OCI-LY1 (cell line): ENCODE data around the gene TGFBRAP1.

ENCODE experiments used
- H2AFZ ChIP-seq: fragments of 200-600 bp; sonication (generic), shearing (Covaris generic); 2 replicates; pipeline ENCODE4 v1.6.0; 2014; ENCODE audit warnings: antibody characterized with exemption, mild to moderate bottlenecking, low read length
- H3F3A ChIP-seq: fragments of 200-600 bp; sonication (generic), shearing (Covaris generic); 2 replicates; pipeline ENCODE4 v1.6.0; 2014; ENCODE audit warnings: mild to moderate bottlenecking, antibody characterized with exemption, low read length, moderate library complexity; ENCODE audit not compliant: insufficient read depth
- H3K27ac ChIP-seq: fragments of 200-600 bp; sonication (generic); 2 replicates; pipeline ENCODE4 v1.5.1; 2014; ENCODE audit warnings: low read length, mixed run types, mild to moderate bottlenecking, low read depth; ENCODE audit not compliant: poor library complexity, severe bottlenecking
- H3K27me3 ChIP-seq: fragments of 200-600 bp; sonication (generic); 2 replicates; pipeline ENCODE4 v1.6.0; 2014; ENCODE audit warnings: antibody characterized with exemption, mild to moderate bottlenecking, low read length, moderate library complexity; ENCODE audit not compliant: insufficient read depth
- H3K36me3 ChIP-seq: fragments of 200-600 bp; sonication (generic); 2 replicates; pipeline ENCODE4 v1.6.1; 2014; ENCODE audit warnings: mild to moderate bottlenecking, antibody characterized with exemption, low read length, moderate library complexity, mixed read lengths; ENCODE audit not compliant: insufficient read depth
- H3K4me1 ChIP-seq: fragments of 200-600 bp; sonication (generic); 2 replicates; pipeline ENCODE4 v1.5.1; 2014; ENCODE audit warnings: mild to moderate bottlenecking, low read length, moderate library complexity; ENCODE audit not compliant: insufficient read depth, severe bottlenecking
- H3K4me2 ChIP-seq: fragments of 200-600 bp; sonication (generic), shearing (Covaris generic); 2 replicates; pipeline ENCODE4 v1.6.1; 2014; ENCODE audit warnings: low read length
- H3K4me3 ChIP-seq: fragments of 200-600 bp; sonication (generic); 2 replicates; pipeline ENCODE4 v1.5.1; 2014; ENCODE audit warnings: low read length, low read depth, mild to moderate bottlenecking, mixed read lengths; ENCODE audit not compliant: poor library complexity, severe bottlenecking
- H3K79me2 ChIP-seq: fragments of 200-600 bp; shearing (Covaris generic); 2 replicates; pipeline ENCODE4 v1.6.1; 2016; ENCODE audit warnings: mixed run types, low read length, mixed read lengths; ENCODE audit not compliant: insufficient read depth
- H3K9ac ChIP-seq: fragments of 200-600 bp; sonication (generic), shearing (Covaris generic); 2 replicates; pipeline ENCODE4 v1.6.1; 2014; ENCODE audit warnings: mild to moderate bottlenecking, low read length, mixed read lengths
- H3K9me2 ChIP-seq: fragments of 200-600 bp; sonication (generic), shearing (Covaris generic); 2 replicates; pipeline ENCODE4 v1.6.1; 2014; ENCODE audit warnings: low read depth, mild to moderate bottlenecking, low read length, mixed read lengths
- H3K9me3 ChIP-seq: fragments of 200-600 bp; shearing (Covaris generic); 2 replicates; pipeline ENCODE4 v1.6.1; 2014; ENCODE audit warnings: low read length, mixed read lengths
- H4K20me1 ChIP-seq: fragments of 200-600 bp; sonication (generic), shearing (Covaris generic); 2 replicates; pipeline ENCODE4 v1.6.0; 2016; ENCODE audit warnings: mild to moderate bottlenecking, low read length; ENCODE audit not compliant: insufficient read depth
- CTCF ChIP-seq: fragments of 200-600 bp; sonication (generic), shearing (Covaris generic); IDR thresholded peaks from 2 replicates; pipeline ENCODE4 v1.5.1; 2017; ENCODE audit warnings: mild to moderate bottlenecking, antibody characterized with exemption, low read length, moderate library complexity, mixed read lengths
- EZH2 ChIP-seq: fragments of 200-600 bp; sonication (generic), shearing (Covaris generic); IDR thresholded peaks from 2 replicates; pipeline ENCODE4 v1.8.0; 2017; ENCODE audit warnings: borderline replicate concordance, mixed run types, mild to moderate bottlenecking, antibody characterized with exemption, low read length, moderate library complexity, mixed read lengths

The TGFBRAP1 gene

GRCh38 chr2:105239924-105240323 lies 89.6 kb downstream of the TGFBRAP1 start:
- Histone ChIP-seq H3K4me2 (no peak overlapping the region), H3K4me1 (no peaks in the 10 kb centered on the region), H4K20me1 (no peaks in the 10 kb centered on the region), H3F3A (no peaks in the 10 kb centered on the region), H3K79me2 (no peaks in the 10 kb centered on the region), H3K9ac (no peak overlapping the region), H3K9me3 (no peaks in the 10 kb centered on the region), H3K27me3 (no peaks in the 10 kb centered on the region), H3K36me3 (no peaks in the 10 kb centered on the region), H3K27ac (no peak overlapping the region), H3K4me3 (no peak overlapping the region), H3K9me2 (no peaks in the 10 kb centered on the region), H2AFZ (no peak overlapping the region)
- TF ChIP-seq CTCF: no peak
- no peak for TF ChIP-seq EZH2

- no peak overlapping the region for H3K9ac ChIP-seq
Measured at GRCh38 chr2:105238664-105239240, 90.8 kb downstream of the TGFBRAP1 start.

GRCh38 chr2:105237045-105237765 lies 92.3 kb downstream of the TGFBRAP1 start:
- no peaks in the 10 kb centered on the region for H3K9me2 ChIP-seq
- no peak overlapping the region for H2AFZ ChIP-seq
- no peaks in the 10 kb centered on the region for H3F3A ChIP-seq
- no peaks in the 10 kb centered on the region for H3K27me3 ChIP-seq
- TF ChIP-seq EZH2 (no peak), CTCF (no peak)
- no peaks in the 10 kb centered on the region for H3K36me3 ChIP-seq
- no peaks in the 10 kb centered on the region for H4K20me1 ChIP-seq
- no peaks in the 10 kb centered on the region for H3K9me3 ChIP-seq
- no peak overlapping the region for H3K9ac ChIP-seq
- no peaks in the 10 kb centered on the region for H3K4me1 ChIP-seq
- H3K4me3 ChIP-seq: no peak overlapping the region
- no peaks in the 10 kb centered on the region for H3K79me2 ChIP-seq
- H3K27ac ChIP-seq: no peak overlapping the region
- no peak overlapping the region for H3K4me2 ChIP-seq

More at GRCh38 chr2:105238664-105239240, 90.8 kb downstream of the TGFBRAP1 start:
- Histone ChIP-seq H4K20me1 (no peaks in the 10 kb centered on the region), H3K36me3 (no peaks in the 10 kb centered on the region), H3F3A (no peaks in the 10 kb centered on the region), H3K9me3 (no peaks in the 10 kb centered on the region), H3K4me1 (no peaks in the 10 kb centered on the region), H3K27ac (no peak overlapping the region), H3K4me3 (no peak overlapping the region), H3K27me3 (no peaks in the 10 kb centered on the region), H3K79me2 (no peaks in the 10 kb centered on the region), H3K9me2 (no peaks in the 10 kb centered on the region), H3K4me2 (peak overlapping the region; percentile 38; the same call in 1 of the 2 replicates), H2AFZ (no peak overlapping the region)
- no peak for TF ChIP-seq CTCF
- no peak for TF ChIP-seq EZH2
